HepG2 (cell line): ENCODE measurements around the gene COL13A1. TPM values are rescaled to one million over a fixed set of nuclear protein-coding genes. Genes with fewer than 3 reads are reported as not detected.

ENCODE experiments used
- ATAC-seq: fragments of 200-7000 bp; cut with Tn5 transposase; 3 replicates; pipeline ENCODE4 v1.9.1; 2020; ENCODE audit warnings: mild to moderate bottlenecking, moderate library complexity
- BruUV-seq: library from RNA; stranded (reverse); fragments of 400-500 nt; replicated peaks from 2 replicates; lab custom pipeline; 2021; lab: Mats Ljungman, UMichigan
- CTCF ChIA-PET: fragments of 300-600 bp; formaldehyde crosslinking; extraction: SDS; loops from one replicate; lab custom pipeline; 2021; ENCODE audit warnings: low total read pairs, inconsistent platforms, low intra/inter-chr PET ratio; lab: Yijun Ruan, JAX
- POLR2A ChIA-PET: fragments of 350-600 bp; sonication (Branson Sonifier 250); formaldehyde crosslinking; loops from one replicate; lab custom pipeline; 2020; ENCODE audit warnings: antibody characterized with exemption, inconsistent platforms; lab: Yijun Ruan, JAX
- DNase-seq: peaks from one replicate; pipeline ENCODE4 v3.0.0-alpha.2; 2015; ENCODE audit warnings: low spot score
- FAIRE-seq: peaks from 3 replicates; lab custom pipeline; 2011; peaks lifted over from hg19 to GRCh38; lab: Jason Lieb, UNC
- H2AFZ ChIP-seq: one replicate; pipeline ENCODE4 v1.6.1; 2011; ENCODE audit warnings: low read length, inconsistent platforms
- H3K27ac ChIP-seq: fragments of 300-600 bp; 3 replicates; pipeline ENCODE4 v1.8.0; 2011; ENCODE audit warnings: mixed run types, mild to moderate bottlenecking, mixed read lengths, low read length, inconsistent platforms; ENCODE audit not compliant: insufficient read depth; ENCODE audit errors: extremely low read length
- H3K27me3 ChIP-seq, 2 experiments: fragments of 200-600 bp in 1 of 2; 2 replicates in 1 of 2; 3 replicates in 1 of 2; pipeline versions ENCODE4 v1.6.0 to v1.8.0; 2011; ENCODE audit warnings: low read length in 2 of 2, mild to moderate bottlenecking in 2 of 2, moderate library complexity in 2 of 2, inconsistent platforms in 1 of 2; ENCODE audit not compliant: insufficient read depth in 2 of 2, control insufficient read depth in 1 of 2
- H3K36me3 ChIP-seq, 2 experiments: fragments of 200-600 bp in 1 of 2; replicated peaks in 1 of 2; 2 replicates in 1 of 2; 3 replicates in 1 of 2; pipeline versions ENCODE4 v1.5.1 to v1.8.0; 2011; ENCODE audit warnings: low read length in 2 of 2, inconsistent platforms in 1 of 2; ENCODE audit not compliant: insufficient read depth in 2 of 2, control insufficient read depth in 1 of 2
- H3K4me1 ChIP-seq: 2 replicates; pipeline ENCODE4 v1.5.1; 2012; ENCODE audit warnings: low read length, inconsistent platforms; ENCODE audit not compliant: insufficient read depth
- H3K4me2 ChIP-seq: 2 replicates; pipeline ENCODE4 v1.6.0; 2011; ENCODE audit warnings: low read depth, low read length, inconsistent platforms
- H3K4me3 ChIP-seq, 3 experiments: fragments of 200-600 bp in 1 of 3; sonication (generic), shearing (Covaris generic) in 1 of 3; replicated peaks in 1 of 3; 2 replicates each; pipeline ENCODE4 v1.5.1; 2011 to 2016; ENCODE audit warnings: low read length in 3 of 3, inconsistent platforms in 2 of 3, low read depth in 2 of 3, mild to moderate bottlenecking in 2 of 3, control low read depth in 1 of 3, mixed read lengths in 1 of 3; ENCODE audit not compliant: insufficient read depth in 1 of 3
- H3K79me2 ChIP-seq: one replicate; pipeline ENCODE4 v1.6.1; 2011; ENCODE audit warnings: low read length, inconsistent platforms; ENCODE audit not compliant: insufficient read depth
- H3K9ac ChIP-seq: 2 replicates; pipeline ENCODE4 v1.6.0; 2011; ENCODE audit warnings: mild to moderate bottlenecking, low read depth, low read length, inconsistent platforms; ENCODE audit not compliant: insufficient read depth
- H3K9me3 ChIP-seq: 2 replicates; pipeline ENCODE4 v1.5.1; 2012; ENCODE audit warnings: mild to moderate bottlenecking, low read length
- H4K20me1 ChIP-seq: 2 replicates; pipeline ENCODE4 v1.6.0; 2011; ENCODE audit warnings: inconsistent platforms, mild to moderate bottlenecking, low read length, moderate library complexity; ENCODE audit not compliant: insufficient read depth
- MIXL1 ChIP-seq: IDR thresholded peaks from 2 replicates; pipeline ENCODE4 v1.6.1; 2016
- SMAD3 ChIP-seq: sonication (generic); formaldehyde crosslinking; IDR thresholded peaks from 2 replicates; pipeline ENCODE4 v1.4.0; 2020; ENCODE audit warnings: missing genetic modification reagents
- ZBTB1 ChIP-seq: sonication (generic); formaldehyde crosslinking; IDR thresholded peaks from 2 replicates; pipeline ENCODE4 v1.4.0; 2020; ENCODE audit warnings: missing genetic modification reagents, borderline replicate concordance
- ZBTB7A ChIP-seq: sonication (generic); formaldehyde crosslinking; IDR thresholded peaks from 2 replicates; pipeline ENCODE4 v1.8.0; 2022; ENCODE audit warnings: mild to moderate bottlenecking, missing genetic modification reagents
- ZNF10 ChIP-seq: sonication (generic); formaldehyde crosslinking; IDR thresholded peaks from 2 replicates; pipeline ENCODE4 v1.4.0; 2020; ENCODE audit warnings: mild to moderate bottlenecking, low read depth, missing genetic modification reagents, borderline replicate concordance
- ZNF616 ChIP-seq: sonication (generic); formaldehyde crosslinking; IDR thresholded peaks from 2 replicates; pipeline ENCODE4 v1.5.0; 2020; ENCODE audit warnings: low read depth, mild to moderate bottlenecking, missing genetic modification reagents
- ZNF619 ChIP-seq: sonication (generic); formaldehyde crosslinking; IDR thresholded peaks from 2 replicates; pipeline ENCODE4 v1.4.0; 2020; ENCODE audit warnings: mild to moderate bottlenecking, missing genetic modification reagents
- ZNF720 ChIP-seq: sonication (generic); formaldehyde crosslinking; IDR thresholded peaks from 2 replicates; pipeline ENCODE4 v1.4.0; 2020; ENCODE audit warnings: missing genetic modification reagents
- WGBS: methylation state at CpG from one replicate; pipeline ENCODE4 v1.1.6; 2017; ENCODE audit warnings: low lambda C conversion rate; 5-methylcytosine and 5-hydroxymethylcytosine counted together
- in situ Hi-C: cut with HindIII; loops from 2 replicates; pipeline ENCODE4 v1.10.0; 2017; ENCODE audit warnings: low pct_unique_long_range_greater_than_20kb; ENCODE audit not compliant: extremely low pct_ligation_motif_present
- intact Hi-C: fragments of 100-400 bp; cut with micrococcal nuclease; formaldehyde crosslinking; loops from one replicate; pipeline ENCODE4 v1.10.0; 2022; ENCODE audit not compliant: unreplicated experiment
- polyA plus RNA-seq, 8 experiments: library from polyadenylated mRNA; depleted of rRNA in 3 of 8; stranded (reverse) in 7 of 8; unstranded in 1 of 8; fragments of >200 nt; fragmentation: Illumina TruSeq in 4 of 8; extraction: Trizol in 4 of 8; gene quantifications; 2 replicates each; pipeline versions ENCODE4 v1.2.1 to v1.2.3, GENCODE V29; 2011 to 2016; ENCODE audit warnings: low read depth in 4 of 8, missing spikeins in 1 of 8, mixed read lengths in 1 of 8; ENCODE audit not compliant: insufficient read depth in 1 of 8
- total RNA-seq, 5 experiments: library from RNA; depleted of rRNA; stranded (reverse); fragments of >200 nt; fragmentation: Illumina TruSeq; extraction: Trizol; gene quantifications; 2 replicates each; pipeline ENCODE4 v1.2.3, GENCODE V29; 2016; ENCODE audit warnings: low read depth in 1 of 5
- TF ChIP-seq, protein P1 (sequence below): sonication (generic); formaldehyde crosslinking; IDR thresholded peaks from 2 replicates; pipeline ENCODE4 v1.8.0; 2022; ENCODE audit warnings: missing genetic modification reagents, mild to moderate bottlenecking, moderate library complexity, borderline replicate concordance
- TF ChIP-seq, protein P2 (sequence below): sonication (generic); formaldehyde crosslinking; IDR thresholded peaks from 2 replicates; pipeline ENCODE4 v1.8.0; 2022; ENCODE audit warnings: mild to moderate bottlenecking, missing genetic modification reagents, borderline replicate concordance
- TF ChIP-seq, protein P3 (sequence below): sonication (generic); formaldehyde crosslinking; IDR thresholded peaks from 2 replicates; pipeline ENCODE4 v1.5.1; 2020; ENCODE audit warnings: missing genetic modification reagents, mild to moderate bottlenecking, borderline replicate concordance
- TF ChIP-seq, protein P4 (sequence below): sonication (generic); formaldehyde crosslinking; conservative IDR thresholded peaks from 2 replicates; pipeline ENCODE4 v1.5.0; 2020; ENCODE audit warnings: missing genetic modification reagents

COL13A1 gene
- total and polyA plus RNA-seq, 2 of the 13 experiments (the other 11 are each of a cell fraction or from before 2014, with no cell fraction given): 0.07 TPM; not detected in 1

DNA sequence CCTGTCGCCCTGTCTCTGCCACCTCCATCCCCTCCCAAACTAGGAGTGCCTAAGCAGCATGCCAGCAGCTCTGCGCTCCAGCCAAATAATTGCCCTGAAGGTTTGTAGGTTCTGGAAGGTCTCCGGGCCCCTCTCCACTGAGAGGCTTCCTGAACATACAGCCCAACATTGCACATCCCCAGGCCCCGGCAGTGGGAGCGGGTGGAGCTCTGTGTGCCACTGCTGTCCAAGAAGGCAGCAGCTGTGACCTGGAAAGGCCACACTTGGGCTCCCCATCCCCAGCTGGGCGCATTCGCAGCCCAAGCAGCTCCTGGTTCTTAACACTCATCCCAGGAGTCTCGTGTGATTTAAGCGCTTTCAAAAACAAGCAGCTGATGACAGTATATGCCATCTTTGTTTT is 95.7 kb downstream of the COL13A1 start (continued):
- TF ChIP-seq, protein P1, sequence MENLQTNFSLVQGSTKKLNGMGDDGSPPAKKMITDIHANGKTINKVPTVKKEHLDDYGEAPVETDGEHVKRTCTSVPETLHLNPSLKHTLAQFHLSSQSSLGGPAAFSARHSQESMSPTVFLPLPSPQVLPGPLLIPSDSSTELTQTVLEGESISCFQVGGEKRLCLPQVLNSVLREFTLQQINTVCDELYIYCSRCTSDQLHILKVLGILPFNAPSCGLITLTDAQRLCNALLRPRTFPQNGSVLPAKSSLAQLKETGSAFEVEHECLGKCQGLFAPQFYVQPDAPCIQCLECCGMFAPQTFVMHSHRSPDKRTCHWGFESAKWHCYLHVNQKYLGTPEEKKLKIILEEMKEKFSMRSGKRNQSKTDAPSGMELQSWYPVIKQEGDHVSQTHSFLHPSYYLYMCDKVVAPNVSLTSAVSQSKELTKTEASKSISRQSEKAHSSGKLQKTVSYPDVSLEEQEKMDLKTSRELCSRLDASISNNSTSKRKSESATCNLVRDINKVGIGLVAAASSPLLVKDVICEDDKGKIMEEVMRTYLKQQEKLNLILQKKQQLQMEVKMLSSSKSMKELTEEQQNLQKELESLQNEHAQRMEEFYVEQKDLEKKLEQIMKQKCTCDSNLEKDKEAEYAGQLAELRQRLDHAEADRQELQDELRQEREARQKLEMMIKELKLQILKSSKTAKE (CRISPR knock-in tag): no peak
- TF ChIP-seq SMAD3 (CRISPR knock-in tag): no peak
- TF ChIP-seq, all 625 proteins: peak for 0

DNA sequence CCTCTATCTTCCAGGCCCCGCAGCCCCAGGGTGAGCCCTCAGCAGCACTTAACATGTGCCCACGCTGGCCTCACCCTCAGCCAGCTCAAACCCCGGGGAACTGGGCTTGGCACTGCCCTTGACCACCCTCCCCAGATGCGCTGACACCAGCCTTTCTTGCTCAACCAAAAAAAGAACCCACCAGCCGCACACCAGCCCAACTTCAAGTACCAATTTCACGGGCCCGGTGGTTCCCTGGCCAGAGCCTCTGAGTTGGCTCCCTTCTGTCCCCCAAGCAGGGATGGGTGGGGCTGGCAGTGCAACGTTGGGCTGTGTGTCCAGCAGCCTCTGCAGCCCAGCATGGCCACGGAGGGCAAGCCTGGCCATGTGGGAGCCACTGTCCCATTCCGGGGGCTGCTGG is 96.3 kb downstream of the COL13A1 start:
- intact Hi-C loops: no loop called here
- H2AFZ ChIP-seq: no peak overlapping the region
- H3K4me1 ChIP-seq: no peaks in the 10 kb centered on the region
- no peak overlapping the region for H3K4me2 ChIP-seq
- H3K27me3 ChIP-seq: peaks cover 2 to 31% of the 10 kb centered on the region in 2 experiments; a peak in 3 of 5 replicates
- TF ChIP-seq ZNF616 (CRISPR knock-in tag) (no peak), ZNF720 (no peak), ZNF10 (no peak), ZNF619 (CRISPR knock-in tag) (no peak), ZBTB1 (CRISPR knock-in tag) (no peak), MIXL1 (CRISPR knock-in tag) (no peak), ZBTB7A (CRISPR knock-in tag) (no peak)
- TF ChIP-seq, protein P2, sequence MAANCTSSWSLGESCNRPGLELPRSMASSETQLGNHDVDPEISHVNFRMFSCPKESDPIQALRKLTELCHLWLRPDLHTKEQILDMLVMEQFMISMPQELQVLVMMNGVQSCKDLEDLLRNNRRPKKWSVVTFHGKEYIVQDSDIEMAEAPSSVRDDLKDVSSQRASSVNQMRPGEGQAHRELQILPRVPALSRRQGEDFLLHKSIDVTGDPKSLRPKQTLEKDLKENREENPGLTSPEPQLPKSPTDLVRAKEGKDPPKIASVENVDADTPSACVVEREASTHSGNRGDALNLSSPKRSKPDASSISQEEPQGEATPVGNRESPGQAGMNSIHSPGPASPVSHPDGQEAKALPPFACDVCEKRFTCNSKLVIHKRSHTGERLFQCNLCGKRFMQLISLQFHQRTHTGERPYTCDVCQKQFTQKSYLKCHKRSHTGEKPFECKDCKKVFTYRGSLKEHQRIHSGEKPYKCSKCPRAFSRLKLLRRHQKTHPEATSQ (CRISPR knock-in tag): no peak
- TF ChIP-seq, protein P3, sequence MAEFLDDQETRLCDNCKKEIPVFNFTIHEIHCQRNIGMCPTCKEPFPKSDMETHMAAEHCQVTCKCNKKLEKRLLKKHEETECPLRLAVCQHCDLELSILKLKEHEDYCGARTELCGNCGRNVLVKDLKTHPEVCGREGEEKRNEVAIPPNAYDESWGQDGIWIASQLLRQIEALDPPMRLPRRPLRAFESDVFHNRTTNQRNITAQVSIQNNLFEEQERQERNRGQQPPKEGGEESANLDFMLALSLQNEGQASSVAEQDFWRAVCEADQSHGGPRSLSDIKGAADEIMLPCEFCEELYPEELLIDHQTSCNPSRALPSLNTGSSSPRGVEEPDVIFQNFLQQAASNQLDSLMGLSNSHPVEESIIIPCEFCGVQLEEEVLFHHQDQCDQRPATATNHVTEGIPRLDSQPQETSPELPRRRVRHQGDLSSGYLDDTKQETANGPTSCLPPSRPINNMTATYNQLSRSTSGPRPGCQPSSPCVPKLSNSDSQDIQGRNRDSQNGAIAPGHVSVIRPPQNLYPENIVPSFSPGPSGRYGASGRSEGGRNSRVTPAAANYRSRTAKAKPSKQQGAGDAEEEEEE (CRISPR knock-in tag): no peak
- TF ChIP-seq, protein P4, sequence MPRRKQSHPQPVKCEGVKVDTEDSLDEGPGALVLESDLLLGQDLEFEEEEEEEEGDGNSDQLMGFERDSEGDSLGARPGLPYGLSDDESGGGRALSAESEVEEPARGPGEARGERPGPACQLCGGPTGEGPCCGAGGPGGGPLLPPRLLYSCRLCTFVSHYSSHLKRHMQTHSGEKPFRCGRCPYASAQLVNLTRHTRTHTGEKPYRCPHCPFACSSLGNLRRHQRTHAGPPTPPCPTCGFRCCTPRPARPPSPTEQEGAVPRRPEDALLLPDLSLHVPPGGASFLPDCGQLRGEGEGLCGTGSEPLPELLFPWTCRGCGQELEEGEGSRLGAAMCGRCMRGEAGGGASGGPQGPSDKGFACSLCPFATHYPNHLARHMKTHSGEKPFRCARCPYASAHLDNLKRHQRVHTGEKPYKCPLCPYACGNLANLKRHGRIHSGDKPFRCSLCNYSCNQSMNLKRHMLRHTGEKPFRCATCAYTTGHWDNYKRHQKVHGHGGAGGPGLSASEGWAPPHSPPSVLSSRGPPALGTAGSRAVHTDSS (CRISPR knock-in tag): no peak
- H3K9ac ChIP-seq: no peak overlapping the region
- ATAC-seq: no peak
- BruUV-seq: no TSS peak
- no peaks in the 10 kb centered on the region for H3K9me3 ChIP-seq
- WGBS: 40% methylated on average over 6 of the region's 10 CpGs
- FAIRE-seq: no peak
- H3K27ac ChIP-seq: no peak overlapping the region
- H4K20me1 ChIP-seq: no peaks in the 10 kb centered on the region
- ChIA-PET POLR2A (no interaction called here), CTCF (no interaction called here)
- H3K4me3 ChIP-seq: no peak overlapping the region
- H3K79me2 ChIP-seq: no peaks in the 10 kb centered on the region
- no peaks in the 10 kb centered on the region for H3K36me3 ChIP-seq
- no peak for DNase-seq
- in situ Hi-C loops: no loop called here
